Esophagus muscularis mucosa (tissue), 4 donors: ENCODE results near the gene PCNX2. TPM values are rescaled to one million over a fixed set of nuclear protein-coding genes. Genes with fewer than 3 reads are reported as not detected.

Experiments used
- DNase-seq: peaks from one replicate; pipeline ENCODE4 v3.0.0-alpha.2; 2017; ENCODE audit errors: extremely low spot score
- H3K27ac ChIP-seq, 4 donors: fragments of 200-600 bp; sonication (generic); replicated peaks in 1 of 4; 1 replicate in 3 of 4; 2 replicates in 1 of 4; pipeline ENCODE4 v1.5.1; 2016 to 2019; ENCODE audit warnings: mild to moderate bottlenecking in 1 of 4
- H3K27me3 ChIP-seq, 4 donors: fragments of 200-600 bp; sonication (generic); one replicate each; pipeline versions ENCODE4 v1.5.1 to v1.6.0; 2016 to 2019
- H3K36me3 ChIP-seq, 4 donors: fragments of 200-600 bp; sonication (generic); one replicate each; pipeline ENCODE4 v1.5.1; 2016 to 2019
- H3K4me1 ChIP-seq, 4 donors: fragments of 200-600 bp; sonication (generic); one replicate each; pipeline ENCODE4 v1.5.1; 2016 to 2019
- H3K4me3 ChIP-seq, 4 donors: fragments of 200-600 bp; sonication (generic); 1 replicate in 2 of 4; 2 replicates in 2 of 4; pipeline ENCODE4 v1.5.1; 2016 to 2019; ENCODE audit warnings: mild to moderate bottlenecking in 4 of 4, moderate library complexity in 1 of 4
- H3K9me3 ChIP-seq, 4 donors: fragments of 200-600 bp; sonication (generic); 1 replicate in 3 of 4; 2 replicates in 1 of 4; pipeline ENCODE4 v1.5.1; 2016 to 2019
- CTCF ChIP-seq, 3 experiments: fragments of 200-600 bp in 2 of 3; fragments of 450-650 bp in 1 of 3; sonication (generic) in 2 of 3; IDR thresholded peaks; one replicate each; pipeline ENCODE4 v1.5.1; 2017 to 2019; ENCODE audit warnings: antibody characterized with exemption in 3 of 3, mild to moderate bottlenecking in 2 of 3, moderate library complexity in 1 of 3
- EP300 ChIP-seq: sonication (generic); formaldehyde crosslinking; IDR thresholded peaks from one replicate; pipeline ENCODE4 v1.6.1; 2017; ENCODE audit warnings: antibody characterized with exemption
- POLR2A ChIP-seq: fragments of 450-650 bp; IDR thresholded peaks from one replicate; pipeline ENCODE4 v1.6.1; 2017; ENCODE audit warnings: antibody characterized with exemption, moderate library complexity, mild to moderate bottlenecking, low read depth
- POLR2AphosphoS5 ChIP-seq, 2 donors: sonication (generic); formaldehyde crosslinking; IDR thresholded peaks; one replicate each; pipeline ENCODE4 v1.6.1; 2017; ENCODE audit warnings: antibody characterized with exemption in 2 of 2
- WGBS: methylation state at CpG from one replicate; pipeline ENCODE4 v1.1.5; 2018; 5-methylcytosine and 5-hydroxymethylcytosine counted together
- intact Hi-C: fragments of 100-400 bp; cut with DNase I; formaldehyde crosslinking; loops from one replicate; pipeline ENCODE4 v1.15.1; 2023
- total RNA-seq, 4 donors: library from RNA; depleted of rRNA; stranded (reverse); fragments of >200 nt; gene quantifications; one replicate each; pipeline versions ENCODE4 v1.1.0 to v1.2.1, GENCODE V29; 2016

PCNX2 gene
- total RNA-seq, 4 donors from 2014 or later = 5.7 to 23.3 (median 7.9) TPM

GRCh38 chr1:233057836-233058235, 237.7 kb downstream of the PCNX2 start:
- H3K36me3 ChIP-seq = peaks cover 0 to 4% (median 0%) of the 10 kb centered on the region in 4 donors
- H3K4me3 ChIP-seq = no peak overlapping the region
- H3K9me3 ChIP-seq = no peaks in the 10 kb centered on the region
- 82% methylated on average over 2 of the region's 3 CpGs for WGBS
- intact Hi-C loops = no loop called here
- H3K27ac ChIP-seq = no peak overlapping the region
- no peaks in the 10 kb centered on the region for H3K4me1 ChIP-seq
- no peak for TF ChIP-seq EP300
- no peak for TF ChIP-seq CTCF (IDR thresholded peaks at IDR 0.05)
- no peak for TF ChIP-seq POLR2A
- TF ChIP-seq POLR2AphosphoS5 (IDR thresholded peaks at IDR 0.05) = no peak
- no peak for DNase-seq
- no peaks in the 10 kb centered on the region for H3K27me3 ChIP-seq

GRCh38 chr1:233055879-233056641, 239.5 kb downstream of the PCNX2 start:
- Histone ChIP-seq H3K4me1 (no peaks in the 10 kb centered on the region), H3K27me3 (no peaks in the 10 kb centered on the region), H3K4me3 (no peak overlapping the region), H3K27ac (no peak overlapping the region), H3K9me3 (no peaks in the 10 kb centered on the region), H3K36me3 (peaks cover 0 to 4% (median 0%) of the 10 kb centered on the region in 4 donors)
- no peak for TF ChIP-seq POLR2AphosphoS5 (IDR thresholded peaks at IDR 0.05)
- TF ChIP-seq POLR2A = no peak
- TF ChIP-seq EP300 = no peak
- TF ChIP-seq CTCF (IDR thresholded peaks at IDR 0.05) = no peak
- WGBS = 92% methylated on average over 5 of the region's 5 CpGs
- intact Hi-C loops = no loop called here
- no peak for DNase-seq

GRCh38 chr1:233045588-233045987, 249.9 kb downstream of the PCNX2 start:
- Histone ChIP-seq H3K27me3 (no peaks in the 10 kb centered on the region), H3K9me3 (no peaks in the 10 kb centered on the region), H3K4me1 (peaks cover 0 to 12% (median 9%) of the 10 kb centered on the region in 4 donors), H3K4me3 (no peak overlapping the region), H3K36me3 (no peaks in the 10 kb centered on the region), H3K27ac (no peak overlapping the region)
- DNase-seq = no peak
- TF ChIP-seq POLR2A (no peak), EP300 (no peak), POLR2AphosphoS5 (IDR thresholded peaks at IDR 0.05) (no peak), CTCF (IDR thresholded peaks at IDR 0.05) (no peak)
- intact Hi-C loops = no loop called here
- WGBS = 31% methylated on average over 1 of the region's 2 CpGs

GRCh38 chr1:233042834-233043233, 252.7 kb downstream of the PCNX2 start:
- intact Hi-C loops = no loop called here
- H3K9me3 ChIP-seq = no peaks in the 10 kb centered on the region
- no peaks in the 10 kb centered on the region for H3K36me3 ChIP-seq
- H3K4me3 ChIP-seq = no peak overlapping the region
- no peak for TF ChIP-seq POLR2A
- no peak for TF ChIP-seq CTCF (IDR thresholded peaks at IDR 0.05)
- no peak for TF ChIP-seq EP300
- TF ChIP-seq POLR2AphosphoS5 (IDR thresholded peaks at IDR 0.05) = no peak
- 91% methylated on average over 3 of the region's 3 CpGs for whole genome bisulfite sequencing
- no peak for DNase-seq
- H3K27me3 ChIP-seq = no peaks in the 10 kb centered on the region
- H3K27ac ChIP-seq = no peak overlapping the region
- peaks cover 0 to 12% (median 9%) of the 10 kb centered on the region in 4 donors for H3K4me1 ChIP-seq

- intact Hi-C loops = no loop called here
- no peaks in the 10 kb centered on the region for H3K27me3 ChIP-seq
- peaks cover 0 to 6% (median 5%) of the 10 kb centered on the region in 4 donors for H3K4me1 ChIP-seq
- no peak overlapping the region for H3K4me3 ChIP-seq
- H3K9me3 ChIP-seq = no peaks in the 10 kb centered on the region
- H3K36me3 ChIP-seq = no peaks in the 10 kb centered on the region
- 97% methylated on average over 4 of the region's 4 CpGs for WGBS
- DNase-seq = no peak
- TF ChIP-seq POLR2A = no peak
- no peak for TF ChIP-seq EP300
- H3K27ac ChIP-seq = no peak overlapping the region
Observed at GRCh38 chr1:233040494-233040893, 255.0 kb downstream of the PCNX2 start.
